Measurements from ENCODE around the gene CPA2.

The CPA2 gene

GRCh38 chr7:130289478-130289877 lies 22.8 kb downstream of the CPA2 start:
- Histone ChIP-seq H3K27me3 (ENCODE audit: control insufficient read depth, insufficient read depth, low read length) (no peaks in the 10 kb centered on the region), H3K9me3 (ENCODE audit: control insufficient read depth, insufficient read depth, low read length) (no peaks in the 10 kb centered on the region), H3K4me1 (ENCODE audit: control insufficient read depth, insufficient read depth, low read length) (no peaks in the 10 kb centered on the region), H3K4me3 (ENCODE audit: low read depth, low read length) (no peak overlapping the region), H3K9ac (ENCODE audit: low read depth, low read length) (no peak overlapping the region), H3K36me3 (ENCODE audit: control insufficient read depth, insufficient read depth, low read length) (no peaks in the 10 kb centered on the region)

- H3K9me3 ChIP-seq (ENCODE audit: control insufficient read depth, insufficient read depth, low read length) = no peaks in the 10 kb centered on the region
- H3K4me1 ChIP-seq (ENCODE audit: control insufficient read depth, insufficient read depth, low read length) = no peaks in the 10 kb centered on the region
- H3K9ac ChIP-seq (ENCODE audit: low read depth, low read length) = no peak overlapping the region
- no peaks in the 10 kb centered on the region for H3K36me3 ChIP-seq (ENCODE audit: control insufficient read depth, insufficient read depth, low read length)
- no peak overlapping the region for H3K4me3 ChIP-seq (ENCODE audit: low read depth, low read length)
- H3K27me3 ChIP-seq (ENCODE audit: control insufficient read depth, insufficient read depth, low read length) = no peaks in the 10 kb centered on the region
Observed at GRCh38 chr7:130290745-130291144, 24.1 kb downstream of the CPA2 start.

GRCh38 chr7:130292682-130293257 lies 26.1 kb downstream of the CPA2 start, which contains the start of gene CPA4:
TSS of gene CPA4 (plus strand) at chr7:130293161. CDS start at chr7:130293181, 20 bp downstream.
- Histone ChIP-seq H3K9ac (ENCODE audit: low read depth, low read length) (no peak within 1 kb of the TSS), H3K36me3 (ENCODE audit: control insufficient read depth, insufficient read depth, low read length) (no peaks in the 10 kb centered on the region), H3K4me1 (ENCODE audit: control insufficient read depth, insufficient read depth, low read length) (no peaks in the 10 kb centered on the region), H3K9me3 (ENCODE audit: control insufficient read depth, insufficient read depth, low read length) (no peaks in the 10 kb centered on the region), H3K27me3 (ENCODE audit: control insufficient read depth, insufficient read depth, low read length) (no peaks in the 10 kb centered on the region), H3K4me3 (ENCODE audit: low read depth, low read length) (no peak within 1 kb of the TSS)

- H3K4me3 ChIP-seq (ENCODE audit: low read depth, low read length) = no peak overlapping the region
- H3K27me3 ChIP-seq (ENCODE audit: control insufficient read depth, insufficient read depth, low read length) = no peaks in the 10 kb centered on the region
- no peaks in the 10 kb centered on the region for H3K9me3 ChIP-seq (ENCODE audit: control insufficient read depth, insufficient read depth, low read length)
- H3K4me1 ChIP-seq (ENCODE audit: control insufficient read depth, insufficient read depth, low read length) = no peaks in the 10 kb centered on the region
- H3K36me3 ChIP-seq (ENCODE audit: control insufficient read depth, insufficient read depth, low read length) = no peaks in the 10 kb centered on the region
- no peak overlapping the region for H3K9ac ChIP-seq (ENCODE audit: low read depth, low read length)
Observed at GRCh38 chr7:130293521-130293920, 26.9 kb downstream of the CPA2 start.

- no peak overlapping the region for H3K4me3 ChIP-seq (ENCODE audit: low read depth, low read length)
- H3K9ac ChIP-seq (ENCODE audit: low read depth, low read length) = no peak overlapping the region
- H3K36me3 ChIP-seq (ENCODE audit: control insufficient read depth, insufficient read depth, low read length) = no peaks in the 10 kb centered on the region
- H3K9me3 ChIP-seq (ENCODE audit: control insufficient read depth, insufficient read depth, low read length) = no peaks in the 10 kb centered on the region
- H3K27me3 ChIP-seq (ENCODE audit: control insufficient read depth, insufficient read depth, low read length) = no peaks in the 10 kb centered on the region
- H3K4me1 ChIP-seq (ENCODE audit: control insufficient read depth, insufficient read depth, low read length) = no peaks in the 10 kb centered on the region
Observed at GRCh38 chr7:130294314-130294713, 27.7 kb downstream of the CPA2 start.

- no peak overlapping the region for H3K4me3 ChIP-seq (ENCODE audit: low read depth, low read length)
- H3K9me3 ChIP-seq (ENCODE audit: control insufficient read depth, insufficient read depth, low read length) = no peaks in the 10 kb centered on the region
- no peaks in the 10 kb centered on the region for H3K36me3 ChIP-seq (ENCODE audit: control insufficient read depth, insufficient read depth, low read length)
- no peaks in the 10 kb centered on the region for H3K4me1 ChIP-seq (ENCODE audit: control insufficient read depth, insufficient read depth, low read length)
- no peaks in the 10 kb centered on the region for H3K27me3 ChIP-seq (ENCODE audit: control insufficient read depth, insufficient read depth, low read length)
- no peak overlapping the region for H3K9ac ChIP-seq (ENCODE audit: low read depth, low read length)
Observed at GRCh38 chr7:130296221-130296951, 29.7 kb downstream of the CPA2 start.

GRCh38 chr7:130297628-130298543 lies 31.2 kb downstream of the CPA2 start:
- no peaks in the 10 kb centered on the region for H3K36me3 ChIP-seq (ENCODE audit: control insufficient read depth, insufficient read depth, low read length)
- H3K27me3 ChIP-seq (ENCODE audit: control insufficient read depth, insufficient read depth, low read length) = no peaks in the 10 kb centered on the region
- H3K9ac ChIP-seq (ENCODE audit: low read depth, low read length) = no peak overlapping the region

GRCh38 chr7:130298544-130299326 lies 32.1 kb downstream of the CPA2 start:
- Histone ChIP-seq H3K4me1 (ENCODE audit: control insufficient read depth, insufficient read depth, low read length) (no peaks in the 10 kb centered on the region), H3K27me3 (ENCODE audit: control insufficient read depth, insufficient read depth, low read length) (no peaks in the 10 kb centered on the region), H3K36me3 (ENCODE audit: control insufficient read depth, insufficient read depth, low read length) (no peaks in the 10 kb centered on the region), H3K9me3 (ENCODE audit: control insufficient read depth, insufficient read depth, low read length) (no peaks in the 10 kb centered on the region), H3K4me3 (ENCODE audit: low read depth, low read length) (no peak overlapping the region), H3K9ac (ENCODE audit: low read depth, low read length) (no peak overlapping the region)

More at GRCh38 chr7:130297628-130298543, 31.2 kb downstream of the CPA2 start:
- no peaks in the 10 kb centered on the region for H3K4me1 ChIP-seq (ENCODE audit: control insufficient read depth, insufficient read depth, low read length)
- H3K9me3 ChIP-seq (ENCODE audit: control insufficient read depth, insufficient read depth, low read length) = no peaks in the 10 kb centered on the region
- H3K4me3 ChIP-seq (ENCODE audit: low read depth, low read length) = no peak overlapping the region

GRCh38 chr7:130299866-130300265 lies 33.2 kb downstream of the CPA2 start:
- Histone ChIP-seq H3K9ac (ENCODE audit: low read depth, low read length) (no peak overlapping the region), H3K36me3 (ENCODE audit: control insufficient read depth, insufficient read depth, low read length) (no peaks in the 10 kb centered on the region), H3K4me1 (ENCODE audit: control insufficient read depth, insufficient read depth, low read length) (no peaks in the 10 kb centered on the region), H3K27me3 (ENCODE audit: control insufficient read depth, insufficient read depth, low read length) (no peaks in the 10 kb centered on the region), H3K9me3 (ENCODE audit: control insufficient read depth, insufficient read depth, low read length) (no peaks in the 10 kb centered on the region), H3K4me3 (ENCODE audit: low read depth, low read length) (no peak overlapping the region)

- Histone ChIP-seq H3K9me3 (ENCODE audit: control insufficient read depth, insufficient read depth, low read length) (no peaks in the 10 kb centered on the region), H3K4me3 (ENCODE audit: low read depth, low read length) (no peak overlapping the region), H3K4me1 (ENCODE audit: control insufficient read depth, insufficient read depth, low read length) (no peaks in the 10 kb centered on the region), H3K27me3 (ENCODE audit: control insufficient read depth, insufficient read depth, low read length) (no peaks in the 10 kb centered on the region), H3K9ac (ENCODE audit: low read depth, low read length) (no peak overlapping the region), H3K36me3 (ENCODE audit: control insufficient read depth, insufficient read depth, low read length) (no peaks in the 10 kb centered on the region)
Observed at GRCh38 chr7:130301501-130302020, 34.9 kb downstream of the CPA2 start.

GRCh38 chr7:130302649-130303048 lies 36.0 kb downstream of the CPA2 start:
- no peak overlapping the region for H3K4me3 ChIP-seq (ENCODE audit: low read depth, low read length)
- no peak overlapping the region for H3K9ac ChIP-seq (ENCODE audit: low read depth, low read length)
- no peaks in the 10 kb centered on the region for H3K27me3 ChIP-seq (ENCODE audit: control insufficient read depth, insufficient read depth, low read length)
- no peaks in the 10 kb centered on the region for H3K36me3 ChIP-seq (ENCODE audit: control insufficient read depth, insufficient read depth, low read length)
- no peaks in the 10 kb centered on the region for H3K9me3 ChIP-seq (ENCODE audit: control insufficient read depth, insufficient read depth, low read length)
- no peaks in the 10 kb centered on the region for H3K4me1 ChIP-seq (ENCODE audit: control insufficient read depth, insufficient read depth, low read length)

Measured in iPS-15b (cell line).